ENCODE measurements around the gene SYT7. TPM values are rescaled to one million over a fixed set of nuclear protein-coding genes. Genes with fewer than 3 reads are reported as not detected.

SYT7 gene
- total and polyA plus RNA-seq, 2 of the 8 experiments (the other 6 are each of a cell fraction or from before 2014, with no cell fraction given), result 9.6 to 10.5 TPM

DNA sequence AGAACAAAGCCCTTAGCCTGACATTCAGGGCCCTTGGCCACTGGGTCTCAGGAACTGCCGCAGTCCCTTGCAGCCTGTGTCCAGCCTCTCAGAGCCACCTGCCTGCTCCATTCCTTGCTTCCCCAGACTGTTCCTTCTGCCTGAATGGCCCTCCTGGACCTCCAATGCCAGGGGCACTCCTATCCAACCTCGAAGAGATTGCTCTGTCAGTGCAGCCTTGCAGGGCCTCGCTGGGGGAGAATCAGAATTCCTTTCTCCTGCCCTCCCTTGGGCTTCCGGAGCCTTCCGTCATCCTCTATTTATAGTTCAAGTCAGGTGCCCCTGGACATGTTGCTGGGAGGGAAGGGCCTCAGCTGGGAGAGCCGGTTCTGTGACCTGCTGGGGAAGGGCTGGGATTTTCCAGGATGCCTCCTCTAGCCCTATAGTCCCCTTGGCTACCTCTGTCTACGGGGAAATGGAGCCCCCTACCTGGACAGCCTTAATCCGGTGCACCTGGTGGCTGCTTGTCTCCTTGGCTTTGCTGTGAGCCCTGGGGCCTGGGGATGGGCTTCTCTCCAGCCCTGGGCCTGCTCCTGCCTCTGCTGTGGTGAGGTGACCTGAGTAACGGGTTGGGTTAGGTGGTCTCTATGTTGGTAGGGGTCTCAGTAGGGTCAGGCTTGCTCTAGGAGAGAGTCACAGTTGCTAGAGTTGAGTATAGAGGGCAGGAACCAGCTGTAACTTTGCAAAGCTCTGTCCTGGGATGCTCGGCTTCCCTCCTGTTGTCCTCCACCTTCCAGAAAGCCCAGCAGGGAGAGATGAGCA, 45.9 kb upstream of the SYT7 start:
- Histone ChIP-seq H2BK120ac (replicated peaks; ENCODE audit: low read depth, low read length) (peak overlapping the region; percentile 84), H3K4me1 (replicated peaks in 1 of 4; ENCODE audit: control insufficient read depth in 3 of 4, insufficient read depth in 4 of 4, low read length in 3 of 4) (peaks cover 8 to 28% (median 21%) of the 10 kb centered on the region in 4 experiments), H2AK5ac (ENCODE audit: low read depth, low read length) (peak overlapping the region; percentile 76; the same call in 1 of the 2 replicates), H3K56ac (replicated peaks; ENCODE audit: insufficient read length, low read depth, low read length) (peak overlapping the region; percentile 0), H3K9me3 (ENCODE audit: insufficient read depth in 2 of 2, low read depth in 1 of 2, low read length in 1 of 2) (no peaks in the 10 kb centered on the region), H2BK12ac (ENCODE audit: low read depth, low read length) (peak overlapping the region; percentile 98; the same call in 1 of the 2 replicates), H2BK15ac (ENCODE audit: low read length) (peak overlapping the region; percentile 36), H3K23me2 (ENCODE audit: low read depth, low read length) (peaks cover 3% of the 10 kb centered on the region; the same call in 1 of the 2 replicates), H3K79me2 (ENCODE audit: control insufficient read depth in 1 of 2, insufficient read depth in 2 of 2, low read length in 2 of 2) (no peaks in the 10 kb centered on the region), H3K23ac (ENCODE audit: insufficient read length) (no peak overlapping the region), H2BK5ac (ENCODE audit: low read depth, low read length) (peak overlapping the region; percentile 86; the same call in 1 of the 2 replicates), H2AFZ (ENCODE audit: low read length) (no peak overlapping the region), H3K4me3 (ENCODE audit: extremely low read depth in 1 of 4, insufficient read depth in 2 of 4, low read depth in 3 of 4, low read length in 4 of 4) (0 out of 8 replicates have a peak overlapping the region, but pooled peaks of 1 of the 4 experiments have one; percentile 7), H2BK20ac (ENCODE audit: low read length) (peak overlapping the region; percentile 95), H3K36me3 (ENCODE audit: control insufficient read depth in 2 of 4, insufficient read depth in 4 of 4, low read length in 3 of 4) (no peaks in the 10 kb centered on the region), H3K18ac (ENCODE audit: extremely low read depth, low read length) (peak overlapping the region; percentile 63), H3K9ac (replicated peaks in 1 of 4; ENCODE audit: extremely low read depth in 1 of 4, low read depth in 3 of 4, low read length in 3 of 4) (peak overlapping the region in 2 of 4 experiments; percentile 36 to 57; a peak in 4 of 7 replicates), H4K5ac (ENCODE audit: insufficient read length, low read depth, low read length) (peak overlapping the region; percentile 70), H3K27ac (ENCODE audit: low read depth, low read length) (peak overlapping the region; percentile 89), H4K8ac (ENCODE audit: extremely low read depth, insufficient read depth, low read length) (no peak overlapping the region; the same call in 1 of the 2 replicates), H3K4me2 (ENCODE audit: insufficient read depth in 1 of 2, low read depth in 2 of 2, low read length in 2 of 2) (peak overlapping the region; percentile 4 to 59; a peak in 3 of 4 replicates), H3K79me1 (ENCODE audit: low read depth, low read length) (no peaks in the 10 kb centered on the region), H3K4ac (replicated peaks; ENCODE audit: insufficient read length, low read depth, low read length) (peak overlapping the region; percentile 86), H3K14ac (ENCODE audit: insufficient read length) (no peak overlapping the region), H4K20me1 (replicated peaks in 1 of 2; ENCODE audit: control insufficient read depth in 1 of 2, insufficient read depth in 2 of 2, low read length in 2 of 2) (no peaks in the 10 kb centered on the region), H3K27me3 (replicated peaks in 1 of 4; ENCODE audit: control insufficient read depth in 3 of 4, extremely low read depth in 1 of 4, insufficient read depth in 3 of 4, low read length in 3 of 4) (no peaks in the 10 kb centered on the region), H4K91ac (replicated peaks; ENCODE audit: insufficient read length, low read length) (peak overlapping the region; percentile 97)
- ChIA-PET POLR2A (ENCODE audit: partially characterized antibody) (interaction anchor here (0.7 to 3.4 kb wide), 6 partner anchors 12 to 291 kb away, joined by 3 to 9 read pairs (median 3); no protein-coding TSS in a partner anchor), CTCF (ENCODE audit: partially characterized antibody) (interaction anchor here (0.7 to 21.9 kb wide), 49 partner anchors 7 to 234 kb away, joined by 3 to 335 read pairs (median 7); partner anchors contain the start of genes SYT7 and TMEM216)
- peak; percentile 71 for FAIRE-seq
- WGBS, 2 experiments (ENCODE audit: extremely low coverage in 1 of 2, insufficient coverage in 1 of 2, insufficient read length in 1 of 2, insufficient replicate concordance in 2 of 2, low coverage in 1 of 2, low lambda C conversion rate in 2 of 2, missing lambda C conversion rate in 1 of 2), result 41% methylated on average over 10 of the region's 10 CpGs; no CpG with 5 or more reads in 1 of the 2 experiments
- peak in 1 of 2 experiments; percentile 71 for DNase-seq (ENCODE audit: low read depth in 1 of 2, low spot score in 2 of 2)
- TF ChIP-seq EP300 (IDR thresholded peaks at IDR 0.05; ENCODE audit: borderline replicate concordance in 1 of 2, low read depth in 2 of 2, low read length in 2 of 2) (peak in 1 of 2 experiments; percentile 87; a peak in 2 of 3 replicates), RAD21 (IDR thresholded peaks at IDR 0.05 in 1 of 2, conservative IDR thresholded peaks at IDR 0.05 in 1 of 2; ENCODE audit: low read depth in 2 of 2, low read length in 2 of 2) (peak; percentile 37 to 63), SAP30 (IDR thresholded peaks at IDR 0.05; ENCODE audit: insufficient read depth, insufficient replicate concordance, low read length) (no peak), SIN3A (conservative IDR thresholded peaks at IDR 0.05 in 1 of 2, IDR thresholded peaks at IDR 0.05 in 1 of 2; ENCODE audit: low read depth in 1 of 2, low read length in 2 of 2) (peak; percentile 53 to 56; a peak in 1 of 4 replicates), CHD2 (IDR thresholded peaks at IDR 0.05; ENCODE audit: low read length) (peak; percentile 37; the same call in 1 of the 2 replicates), ZNF274 (IDR thresholded peaks at IDR 0.05; ENCODE audit: borderline replicate concordance, extremely low read depth, low read length) (no peak), NRF1 (IDR thresholded peaks at IDR 0.05; ENCODE audit: low read depth, low read length) (no peak), TEAD4 (IDR thresholded peaks at IDR 0.05; ENCODE audit: low read depth, low read length) (peak; percentile 7; the same call in 1 of the 2 replicates), BRCA1 (IDR thresholded peaks at IDR 0.05; ENCODE audit: low read depth, low read length) (no peak)

Data from H1 (cell line).